ENCODE data around the gene DCD. TPM values are rescaled to one million over a fixed set of nuclear protein-coding genes. Genes with fewer than 3 reads are reported as not detected.

Gene DCD
- total RNA-seq, 1 donor from 2014 or later = not detected

DNA sequence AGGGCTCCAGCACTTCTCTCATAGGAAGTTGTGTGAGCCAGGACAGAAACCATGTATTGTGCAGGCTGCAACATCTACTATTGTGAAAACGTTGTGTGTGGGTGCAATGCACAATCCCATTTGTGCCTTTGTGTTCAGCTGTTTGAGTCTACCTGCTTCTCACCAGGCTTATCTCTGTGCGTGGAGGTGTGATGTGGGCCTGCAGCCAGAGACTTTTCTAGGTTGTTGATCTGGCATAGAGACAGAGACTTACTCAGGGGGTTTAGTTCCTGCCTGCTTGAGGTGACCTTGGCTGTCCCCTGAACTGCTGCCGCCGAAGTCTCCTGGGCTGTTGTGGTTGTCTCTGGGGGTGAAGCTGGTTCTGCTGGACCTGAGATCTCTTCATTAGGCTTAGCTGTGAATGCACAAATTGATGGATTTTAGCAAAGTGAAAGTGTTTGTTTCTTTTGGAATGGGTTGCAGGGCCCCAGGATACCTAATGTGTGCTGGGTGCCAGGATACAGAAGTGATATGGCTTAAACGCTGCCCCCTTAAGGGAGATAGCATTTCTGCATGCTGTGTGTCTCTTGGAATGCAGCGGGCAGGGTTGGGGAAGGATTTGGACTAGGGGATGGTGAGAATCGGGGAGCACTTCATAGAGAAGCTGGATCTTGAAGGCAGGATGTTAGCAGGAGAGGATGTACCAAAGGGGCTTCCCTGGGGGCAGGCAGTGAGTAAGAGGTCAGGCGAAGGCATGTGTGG lies 16.0 kb downstream of the DCD start:
- Mint-ChIP-seq H3K4me1 (ENCODE audit: low read depth, unreplicated experiment) (no peaks in the 10 kb centered on the region), H3K27ac (ENCODE audit: unreplicated experiment) (no peak overlapping the region), H3K36me3 (ENCODE audit: unreplicated experiment) (peaks cover 10% of the 10 kb centered on the region), H3K4me3 (ENCODE audit: unreplicated experiment) (no peak overlapping the region), H3K9me3 (ENCODE audit: unreplicated experiment) (peaks cover 6% of the 10 kb centered on the region), H3K27me3 (ENCODE audit: unreplicated experiment) (peaks cover 4% of the 10 kb centered on the region)
- DNase-seq = no peak
- TF ChIP-seq, protein P1, sequence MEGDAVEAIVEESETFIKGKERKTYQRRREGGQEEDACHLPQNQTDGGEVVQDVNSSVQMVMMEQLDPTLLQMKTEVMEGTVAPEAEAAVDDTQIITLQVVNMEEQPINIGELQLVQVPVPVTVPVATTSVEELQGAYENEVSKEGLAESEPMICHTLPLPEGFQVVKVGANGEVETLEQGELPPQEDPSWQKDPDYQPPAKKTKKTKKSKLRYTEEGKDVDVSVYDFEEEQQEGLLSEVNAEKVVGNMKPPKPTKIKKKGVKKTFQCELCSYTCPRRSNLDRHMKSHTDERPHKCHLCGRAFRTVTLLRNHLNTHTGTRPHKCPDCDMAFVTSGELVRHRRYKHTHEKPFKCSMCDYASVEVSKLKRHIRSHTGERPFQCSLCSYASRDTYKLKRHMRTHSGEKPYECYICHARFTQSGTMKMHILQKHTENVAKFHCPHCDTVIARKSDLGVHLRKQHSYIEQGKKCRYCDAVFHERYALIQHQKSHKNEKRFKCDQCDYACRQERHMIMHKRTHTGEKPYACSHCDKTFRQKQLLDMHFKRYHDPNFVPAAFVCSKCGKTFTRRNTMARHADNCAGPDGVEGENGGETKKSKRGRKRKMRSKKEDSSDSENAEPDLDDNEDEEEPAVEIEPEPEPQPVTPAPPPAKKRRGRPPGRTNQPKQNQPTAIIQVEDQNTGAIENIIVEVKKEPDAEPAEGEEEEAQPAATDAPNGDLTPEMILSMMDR (IDR thresholded peaks at IDR 0.05; ENCODE audit: partially characterized antibody, unreplicated experiment) = peak; percentile 9

DNA sequence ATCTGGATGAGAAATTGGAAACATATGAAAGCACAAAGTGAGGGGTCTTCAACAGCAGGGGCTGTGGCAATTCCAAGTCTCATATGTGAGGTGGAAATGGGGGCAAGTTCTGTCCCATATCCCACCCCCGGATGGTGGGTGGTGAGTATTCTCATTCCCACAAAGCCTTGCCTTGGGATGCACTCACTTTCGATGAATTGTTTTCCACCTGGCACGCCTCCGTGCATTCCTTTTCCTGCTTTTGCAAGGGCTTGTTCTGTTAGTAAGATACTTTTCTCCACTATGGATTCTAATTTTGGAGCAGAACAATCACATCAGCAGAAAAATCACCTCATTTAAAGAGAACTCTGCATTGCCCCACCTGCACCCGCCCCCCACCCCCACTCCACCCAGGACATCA lies 16.6 kb downstream of the DCD start:
- peaks cover 16% of the 10 kb centered on the region for H3K36me3 Mint-ChIP-seq (ENCODE audit: unreplicated experiment)
- peaks cover 2% of the 10 kb centered on the region for H3K27me3 Mint-ChIP-seq (ENCODE audit: unreplicated experiment)
- peaks cover 12% of the 10 kb centered on the region for H3K9me3 Mint-ChIP-seq (ENCODE audit: unreplicated experiment)
- TF ChIP-seq, protein P1 (IDR thresholded peaks at IDR 0.05; ENCODE audit: partially characterized antibody, unreplicated experiment) = no peak
- H3K4me1 Mint-ChIP-seq (ENCODE audit: low read depth, unreplicated experiment) = no peaks in the 10 kb centered on the region
- H3K27ac Mint-ChIP-seq (ENCODE audit: unreplicated experiment) = no peak overlapping the region
- DNase-seq = no peak
- no peak overlapping the region for H3K4me3 Mint-ChIP-seq (ENCODE audit: unreplicated experiment)

DNA sequence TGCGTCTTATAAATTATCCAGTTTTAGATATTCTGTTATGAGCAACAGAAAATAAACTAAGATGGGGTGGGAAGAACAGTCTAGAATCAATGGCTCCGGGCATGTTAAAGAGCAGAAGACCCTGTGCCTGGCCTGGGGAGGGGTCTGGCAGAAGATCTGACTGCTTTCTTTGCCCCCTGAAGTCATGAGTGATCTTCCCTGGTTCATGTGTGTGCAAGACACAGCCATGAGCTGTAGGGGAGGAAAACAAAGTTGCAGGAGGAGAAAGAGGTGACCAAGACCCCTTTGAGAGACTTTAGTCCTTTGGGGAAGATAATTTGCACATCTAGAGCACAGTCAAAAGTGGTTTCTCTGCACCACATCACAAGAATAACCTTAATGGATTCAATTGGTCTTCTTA lies 18.2 kb downstream of the DCD start:
- TF ChIP-seq, protein P1 (IDR thresholded peaks at IDR 0.05; ENCODE audit: partially characterized antibody, unreplicated experiment) = no peak
- Mint-ChIP-seq H3K4me1 (ENCODE audit: low read depth, unreplicated experiment) (no peaks in the 10 kb centered on the region), H3K36me3 (ENCODE audit: unreplicated experiment) (peaks cover 18% of the 10 kb centered on the region), H3K4me3 (ENCODE audit: unreplicated experiment) (no peak overlapping the region), H3K9me3 (ENCODE audit: unreplicated experiment) (peaks cover 13% of the 10 kb centered on the region), H3K27me3 (ENCODE audit: unreplicated experiment) (peaks cover 3% of the 10 kb centered on the region), H3K27ac (ENCODE audit: unreplicated experiment) (no peak overlapping the region)
- no peak for DNase-seq

DNA sequence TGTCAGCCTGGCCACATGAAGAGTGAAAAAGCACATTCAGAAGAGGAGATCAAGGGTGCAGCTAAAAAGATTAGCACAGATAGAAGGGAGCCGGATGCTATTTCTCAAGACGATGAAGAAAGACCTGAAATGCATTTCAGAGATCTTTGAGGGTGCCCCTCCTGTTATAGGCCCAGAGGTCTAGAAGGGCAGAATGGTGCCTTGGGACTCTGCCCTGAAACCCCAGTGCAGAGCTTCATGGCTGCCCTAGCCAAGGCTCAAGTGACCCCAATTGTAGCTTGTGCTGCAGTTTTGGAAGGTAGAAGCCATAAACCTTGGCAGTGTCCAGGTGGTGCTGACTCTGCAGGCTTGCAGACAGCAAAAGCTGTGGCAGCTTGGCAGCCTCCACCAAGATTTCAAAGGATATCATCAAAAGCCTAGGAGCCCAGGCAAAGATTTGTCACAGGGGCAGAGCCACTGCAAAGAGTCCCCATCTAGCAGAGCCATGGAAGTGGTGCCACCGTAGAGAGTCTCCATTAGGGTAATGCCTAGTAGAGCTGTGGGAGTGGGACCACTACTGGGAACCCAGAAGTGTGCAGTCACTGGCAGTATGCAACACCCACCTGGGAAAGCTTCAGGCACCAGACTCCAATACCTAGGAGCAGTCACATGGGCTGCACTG lies 19.8 kb downstream of the DCD start:
- Mint-ChIP-seq H3K36me3 (ENCODE audit: unreplicated experiment) (peaks cover 18% of the 10 kb centered on the region), H3K9me3 (ENCODE audit: unreplicated experiment) (peaks cover 12% of the 10 kb centered on the region), H3K27me3 (ENCODE audit: unreplicated experiment) (peaks cover 3% of the 10 kb centered on the region), H3K4me3 (ENCODE audit: unreplicated experiment) (no peak overlapping the region), H3K27ac (ENCODE audit: unreplicated experiment) (no peak overlapping the region), H3K4me1 (ENCODE audit: low read depth, unreplicated experiment) (no peaks in the 10 kb centered on the region)
- TF ChIP-seq, protein P1 (IDR thresholded peaks at IDR 0.05; ENCODE audit: partially characterized antibody, unreplicated experiment) = no peak
- no peak for DNase-seq

DNA sequence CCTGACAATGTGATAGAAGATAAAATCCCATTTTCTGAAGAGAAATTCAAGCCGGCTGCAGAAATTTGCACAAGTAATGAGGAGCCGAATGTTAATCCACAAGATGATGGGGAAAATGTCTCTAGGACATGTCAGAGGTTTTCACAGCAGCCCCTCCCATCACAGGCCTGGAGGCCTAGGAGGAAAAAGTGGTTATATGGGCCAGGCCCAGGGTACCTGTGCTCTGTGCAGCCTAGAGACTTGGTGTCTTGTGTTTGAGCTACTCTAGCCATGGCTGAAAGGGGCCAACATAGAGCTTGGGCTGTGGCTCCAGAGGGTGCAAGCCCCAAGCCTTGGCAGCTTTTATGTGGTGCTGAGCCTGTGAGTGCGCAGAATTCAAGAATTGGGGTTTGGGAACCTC lies 20.9 kb downstream of the DCD start:
- H3K4me1 Mint-ChIP-seq (ENCODE audit: low read depth, unreplicated experiment) = no peaks in the 10 kb centered on the region
- peaks cover 3% of the 10 kb centered on the region for H3K27me3 Mint-ChIP-seq (ENCODE audit: unreplicated experiment)
- H3K9me3 Mint-ChIP-seq (ENCODE audit: unreplicated experiment) = peaks cover 10% of the 10 kb centered on the region
- H3K27ac Mint-ChIP-seq (ENCODE audit: unreplicated experiment) = no peak overlapping the region
- no peak for DNase-seq
- TF ChIP-seq, protein P1 (IDR thresholded peaks at IDR 0.05; ENCODE audit: partially characterized antibody, unreplicated experiment) = no peak
- peaks cover 18% of the 10 kb centered on the region for H3K36me3 Mint-ChIP-seq (ENCODE audit: unreplicated experiment)
- no peak overlapping the region for H3K4me3 Mint-ChIP-seq (ENCODE audit: unreplicated experiment)

Measured in glutamatergic neuron (in vitro differentiated cells).